HG03520 (cell line): Measurements from ENCODE around the gene GABARAPL1.
"Not testable (repeated sequence)": the region's sequence is repeated elsewhere in the genome, so short reads cannot be mapped to it uniquely, and the experiment has no call there.

Experiments
- ATAC-seq: cut with Tn5 transposase; IDR thresholded peaks from one replicate; pipeline ENCODE4 v1.9.1; 2021; ENCODE audit warnings: mild to moderate bottlenecking, moderate library complexity; ENCODE audit not compliant: unreplicated experiment

Gene GABARAPL1

DNA sequence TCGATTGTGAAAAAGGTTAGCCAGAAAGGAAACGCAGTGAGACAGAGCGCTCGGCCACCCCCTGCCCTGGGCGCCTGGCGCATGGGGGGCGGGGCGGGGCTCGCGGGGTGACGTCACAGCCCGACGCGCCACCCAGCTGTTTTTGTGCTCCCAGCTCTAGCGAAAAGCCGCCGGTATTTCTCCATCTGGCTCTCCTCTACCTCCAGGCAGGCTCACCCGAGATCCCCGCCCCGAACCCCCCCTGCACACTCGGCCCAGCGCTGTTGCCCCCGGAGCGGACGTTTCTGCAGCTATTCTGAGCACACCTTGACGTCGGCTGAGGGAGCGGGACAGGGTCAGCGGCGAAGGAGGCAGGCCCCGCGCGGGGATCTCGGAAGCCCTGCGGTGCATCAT, at the start of gene GABARAPL1:
TSS of gene GABARAPL1 (plus strand) at position 139 of the 393 bp plus-strand sequence. CDS start at position 392, 253 bp downstream.
- peak; percentile 70 for ATAC-seq

DNA sequence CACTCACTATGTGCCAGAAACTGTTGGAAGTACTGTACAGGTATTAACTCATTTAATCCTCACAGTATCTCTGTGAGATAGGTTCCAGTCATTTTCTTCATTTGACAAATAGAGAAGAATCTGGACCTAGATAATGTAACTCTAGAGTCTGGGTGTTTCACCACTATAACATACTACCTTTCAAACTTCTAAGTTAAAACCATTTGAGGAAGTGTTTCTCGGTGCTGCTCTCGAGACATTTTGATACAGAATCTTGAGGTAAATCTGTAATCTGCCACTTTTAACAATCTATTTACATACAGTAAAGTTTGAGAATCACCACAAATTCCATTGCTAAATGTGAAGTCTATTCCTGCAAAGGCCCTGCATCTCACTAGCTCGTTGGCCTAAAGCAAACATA, 49.6 kb upstream of the GABARAPL1 start:
- ATAC-seq, result no peak

DNA sequence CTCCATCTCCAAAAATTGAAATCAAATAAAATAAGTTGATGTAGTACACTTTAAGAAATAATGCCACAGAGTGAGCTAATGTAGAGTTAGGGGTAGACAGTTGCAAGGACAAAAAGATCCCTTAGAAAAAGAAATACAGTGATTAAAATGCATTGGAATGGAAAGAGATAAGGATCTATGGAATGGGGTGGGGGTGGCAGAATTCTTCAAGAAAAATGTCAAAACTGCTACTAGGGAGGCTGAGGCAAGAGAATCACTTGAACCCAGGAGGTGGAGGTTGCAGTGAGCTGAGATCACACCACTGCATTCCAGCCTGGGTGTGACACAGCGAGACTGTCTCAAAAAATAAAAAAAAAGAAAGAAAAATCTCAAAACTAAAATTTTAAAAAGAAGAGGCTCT, 47.3 kb upstream of the GABARAPL1 start:
- ATAC-seq, result no peak

DNA sequence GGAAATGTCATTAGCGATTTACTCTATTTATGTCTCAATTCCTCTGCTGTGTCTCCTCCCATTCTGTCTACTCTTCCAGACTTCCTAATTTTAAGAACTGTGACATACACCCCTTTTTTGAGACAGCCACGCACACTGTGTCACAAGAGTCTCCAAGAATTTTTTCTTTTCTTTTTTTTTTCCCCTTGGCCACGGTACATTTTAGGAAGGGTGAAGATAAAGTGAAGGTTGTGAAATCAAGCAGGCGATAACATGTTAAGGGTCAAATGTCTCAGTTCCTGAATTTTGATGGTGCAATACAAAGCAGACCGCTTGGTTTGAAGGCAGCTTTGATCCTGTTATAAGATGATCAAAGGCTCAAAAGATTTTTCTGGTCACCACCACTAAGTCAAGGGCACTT, 45.1 kb upstream of the GABARAPL1 start:
- ATAC-seq, result no peak

DNA sequence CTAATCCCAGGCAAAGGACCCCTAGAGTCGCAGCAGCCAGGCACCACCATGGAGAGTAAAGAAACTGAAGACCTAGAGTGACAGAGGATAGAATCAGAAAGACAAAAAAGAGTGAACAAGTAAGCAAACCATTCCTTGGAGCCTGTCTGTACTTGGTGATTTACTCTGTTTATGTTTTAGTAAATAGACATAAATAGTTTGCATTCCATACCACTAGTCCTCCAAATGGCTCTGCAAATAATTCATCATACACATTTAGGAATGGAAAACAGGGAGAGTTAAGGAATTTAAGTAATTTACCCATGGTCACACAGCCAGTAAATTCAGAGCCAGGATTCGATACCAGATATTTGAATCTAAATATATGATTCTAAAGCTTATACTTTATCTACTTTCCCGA, 43.6 kb upstream of the GABARAPL1 start:
- no peak for ATAC-seq

DNA sequence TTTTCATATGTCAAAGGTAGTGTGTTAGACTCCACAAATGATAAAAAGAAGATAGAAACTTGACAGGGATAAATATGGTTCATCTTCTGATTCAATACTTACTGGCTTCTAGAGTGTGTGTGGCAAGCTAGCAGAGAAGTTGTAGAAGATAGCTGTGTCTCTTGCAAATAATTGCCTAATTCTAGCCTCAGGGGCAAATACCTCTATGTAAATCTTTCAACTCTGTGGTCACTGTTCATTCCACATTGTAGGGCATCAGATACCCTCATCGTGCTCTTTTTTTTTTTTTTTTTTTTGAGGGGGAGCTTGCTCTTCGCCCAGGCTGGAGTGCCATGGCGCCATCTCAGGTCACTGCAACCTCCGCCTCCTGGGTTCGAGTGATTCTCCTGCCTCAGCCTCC, 42.5 kb upstream of the GABARAPL1 start:
- no peak for ATAC-seq

DNA sequence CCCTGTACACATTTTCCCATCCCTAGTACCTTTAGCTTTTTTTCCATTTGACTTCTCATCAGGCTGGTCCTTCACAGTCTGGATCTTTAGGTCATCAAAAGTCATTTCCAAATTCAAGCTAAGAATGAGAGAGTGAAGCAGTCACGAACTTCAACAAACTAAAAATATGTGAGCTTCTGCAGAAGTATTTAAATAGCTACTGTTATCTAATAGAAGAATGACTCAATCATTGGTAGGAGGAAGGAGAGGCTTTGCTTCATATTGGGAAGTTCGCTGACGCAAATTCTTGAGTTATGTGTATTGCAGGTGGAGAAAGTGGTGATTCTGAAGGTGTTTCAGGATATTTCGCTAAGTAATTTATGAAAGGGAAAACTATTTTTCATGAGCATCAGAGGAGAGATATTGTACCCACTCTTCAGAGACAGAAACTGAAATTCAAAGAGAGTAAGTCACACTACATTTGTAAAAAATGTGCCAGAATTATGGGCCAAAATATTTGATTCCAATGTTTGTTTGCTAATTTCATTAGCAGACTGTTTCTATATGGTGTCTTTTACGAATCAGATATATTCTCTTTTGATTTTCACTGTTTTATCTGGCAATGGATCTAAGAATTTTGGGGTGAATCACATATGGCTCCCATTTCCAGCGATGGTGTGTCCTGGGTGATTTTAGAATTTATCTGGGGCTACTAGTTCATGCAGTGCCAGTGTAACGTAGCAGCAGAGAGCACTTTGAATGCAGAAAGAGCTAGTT, 40.5 kb upstream of the GABARAPL1 start, which contains the start of gene OLR1:
TSS of gene OLR1 (minus strand) at position 160 of the 756 bp plus-strand sequence. CDS start at position 105, 55 bp downstream.
- no peak for ATAC-seq

DNA sequence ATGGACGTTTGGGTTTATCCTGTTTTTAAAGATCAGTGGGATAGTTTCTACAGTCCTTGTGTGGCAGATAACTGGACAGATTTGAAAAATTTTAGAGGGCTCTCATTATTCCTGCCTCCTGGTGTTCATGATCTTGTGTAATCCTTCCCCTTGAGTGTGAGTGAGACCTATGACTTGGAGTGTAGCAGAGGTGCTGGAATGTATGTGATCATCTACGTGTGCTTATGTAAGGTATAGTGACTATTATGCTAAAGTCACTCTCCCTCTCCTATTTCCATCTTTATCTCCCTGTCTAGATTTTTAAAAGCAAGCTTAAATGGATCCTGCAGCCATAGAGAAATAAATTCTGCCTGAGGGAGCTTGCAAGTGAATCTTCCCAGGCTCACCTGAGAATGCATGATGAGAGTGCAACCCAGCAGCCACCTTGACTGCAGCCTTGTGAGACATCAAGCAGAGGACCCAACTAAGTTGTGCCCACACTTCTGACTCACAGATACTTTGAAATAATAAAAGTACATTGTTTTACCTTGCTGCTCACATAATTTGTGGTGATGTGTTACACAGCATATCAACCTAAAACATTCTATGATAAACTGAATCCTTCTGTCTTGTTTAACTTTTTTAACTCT, 37.6 kb upstream of the GABARAPL1 start:
- no peak for ATAC-seq

DNA sequence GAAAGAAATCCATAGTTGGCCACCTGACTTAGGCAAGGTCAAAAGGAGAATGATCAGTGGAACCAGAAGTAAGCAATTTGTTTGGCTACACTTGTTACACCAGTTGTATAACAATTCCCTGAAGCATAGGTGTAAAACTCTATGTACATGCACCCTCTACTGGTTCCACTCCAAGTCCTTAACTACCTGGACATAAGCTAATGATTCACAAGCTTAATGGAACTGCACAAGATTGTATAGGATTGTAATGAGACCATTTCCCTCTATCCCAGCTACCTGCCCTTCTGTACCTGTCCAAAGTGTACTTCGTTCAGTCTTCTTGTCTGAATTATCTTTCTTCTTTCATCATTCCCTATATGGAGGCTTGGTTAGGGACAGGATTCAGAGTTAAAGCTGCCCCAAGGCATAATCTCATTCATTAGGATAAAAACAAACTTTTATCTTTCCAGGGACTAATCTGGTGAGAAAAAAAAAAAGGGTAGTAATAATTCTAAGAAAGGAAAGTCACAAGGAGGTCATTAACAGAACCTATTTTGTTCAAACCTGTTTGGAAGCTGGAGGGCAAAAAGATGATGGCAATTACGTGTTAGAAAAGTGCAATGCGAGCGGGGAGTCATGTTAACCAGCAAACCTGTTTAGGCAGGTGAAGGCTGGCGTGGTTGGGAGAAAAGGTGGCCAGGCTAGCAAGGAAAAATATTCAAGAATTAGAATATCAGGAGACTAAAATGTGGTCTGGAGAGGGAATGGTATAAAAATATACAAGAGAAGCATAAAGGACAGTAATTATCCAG, 36.6 kb upstream of the GABARAPL1 start:
- ATAC-seq, result no peak

DNA sequence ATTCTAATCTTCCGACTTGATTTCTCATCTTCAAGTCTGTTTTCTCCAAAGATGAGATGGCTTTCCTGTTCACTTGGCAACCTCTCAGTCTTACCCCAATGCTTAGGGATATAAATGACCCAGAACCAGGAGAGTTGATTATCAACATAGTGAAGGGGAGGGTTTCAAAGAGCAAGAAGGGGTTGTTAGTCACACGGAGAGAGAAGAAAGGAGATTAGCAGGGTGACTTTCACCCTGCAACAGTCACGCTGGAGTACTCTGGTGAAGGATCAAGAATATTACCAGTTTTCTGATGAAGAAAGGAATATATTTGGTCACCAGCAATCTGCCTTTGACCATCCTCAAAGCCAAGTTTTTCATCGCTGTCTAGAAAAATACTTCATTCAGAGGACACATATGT, 33.9 kb upstream of the GABARAPL1 start, which contains the start of gene TMEM52B:
TSS of gene TMEM52B (plus strand) at position 212 of the 400 bp plus-strand sequence. CDS start 543 bp downstream, outside the sequence.
- no peak for ATAC-seq

DNA sequence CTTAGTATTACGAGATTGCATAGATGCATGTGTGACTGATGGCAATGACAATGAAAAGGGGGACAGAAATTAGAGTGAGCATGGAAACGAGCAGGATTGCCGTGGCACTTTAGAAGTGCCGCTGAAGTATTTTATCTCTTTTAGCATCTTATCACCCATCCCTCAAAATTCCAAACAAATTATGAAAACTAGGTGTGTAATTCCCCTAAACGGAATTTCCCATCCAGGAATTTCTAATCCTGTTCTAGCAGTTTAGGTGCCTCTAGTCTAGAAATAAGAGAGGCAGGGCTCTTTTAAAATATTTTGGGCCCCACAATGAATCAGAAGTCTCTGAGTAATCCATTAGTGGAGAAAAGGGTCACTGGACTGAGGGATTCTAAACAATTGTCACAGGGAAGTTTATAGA, 32.9 kb upstream of the GABARAPL1 start:
- ATAC-seq, result no peak

DNA sequence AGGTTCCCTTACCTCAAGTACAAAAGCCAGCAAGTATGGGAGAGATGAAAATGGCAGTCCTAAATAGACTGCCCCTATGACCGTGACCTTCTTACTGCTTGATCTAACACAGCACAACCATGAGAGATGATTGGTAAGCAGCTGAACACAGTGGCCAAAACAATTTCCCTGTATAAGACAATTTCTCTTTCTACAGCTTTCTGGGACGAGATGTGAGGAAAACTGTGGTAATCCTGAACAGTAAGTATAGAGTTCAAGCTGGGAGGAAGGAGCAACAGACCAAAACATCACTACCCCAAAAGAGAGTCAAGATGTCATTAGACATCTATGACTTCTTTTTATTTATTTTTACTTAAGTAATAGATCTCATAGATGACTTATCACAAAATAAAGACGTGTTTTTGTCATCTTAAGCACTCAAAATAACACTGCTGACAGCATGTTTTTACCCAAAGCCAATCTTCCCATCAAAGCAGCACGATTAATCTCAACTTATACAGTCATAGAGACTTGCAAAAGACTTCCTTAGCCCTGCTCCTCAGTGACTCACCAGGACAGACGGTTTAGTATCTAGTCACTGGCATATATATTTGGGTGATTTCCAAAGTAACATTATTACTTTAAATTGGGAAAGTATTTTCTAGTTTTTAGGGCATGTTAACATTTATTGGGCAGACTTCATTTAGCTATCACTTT, 30.2 kb upstream of the GABARAPL1 start:
- ATAC-seq, result no peak

DNA sequence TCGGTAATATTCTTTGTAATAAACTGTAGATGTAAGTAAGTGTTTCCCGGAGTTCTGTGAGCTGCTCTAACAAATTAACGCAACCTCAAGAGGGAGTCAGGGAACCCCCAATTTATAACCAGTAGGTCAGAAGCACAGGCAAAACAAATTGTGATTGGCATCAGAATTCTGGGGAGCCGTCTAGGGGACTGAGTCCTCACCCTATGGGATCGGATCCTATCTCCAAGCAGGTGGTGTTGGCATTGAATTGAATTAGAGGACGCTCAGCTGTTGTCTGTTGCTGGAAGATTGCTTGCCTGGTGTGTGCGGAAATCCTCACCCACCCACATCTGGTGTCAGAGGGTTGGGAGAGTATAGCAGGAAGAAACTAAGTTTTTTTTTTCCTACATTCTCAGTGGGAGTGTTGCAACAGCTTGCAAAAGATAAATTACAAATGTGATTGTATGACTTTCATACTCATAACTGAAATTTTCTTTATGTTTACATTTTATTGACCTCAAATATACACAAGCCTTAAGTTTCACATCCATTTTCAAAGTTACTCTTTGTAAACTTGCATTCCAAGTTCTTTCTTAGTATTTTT, 28.3 kb upstream of the GABARAPL1 start:
- no peak for ATAC-seq

DNA sequence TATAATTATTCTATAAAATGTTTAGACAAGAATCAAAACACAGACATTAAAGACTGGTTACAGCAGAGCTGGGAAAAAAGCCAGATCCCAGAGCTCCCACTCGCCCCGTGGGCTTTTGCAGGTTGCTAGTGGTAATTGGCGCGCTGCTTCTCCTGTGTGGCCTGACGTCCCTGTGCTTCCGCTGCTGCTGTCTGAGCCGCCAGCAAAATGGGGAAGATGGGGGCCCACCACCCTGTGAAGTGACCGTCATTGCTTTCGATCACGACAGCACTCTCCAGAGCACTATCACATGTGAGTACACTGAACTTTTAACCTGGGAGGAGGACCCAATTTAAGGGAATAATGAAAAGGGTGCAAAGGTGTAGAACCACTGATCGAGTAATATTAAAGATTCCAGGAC, 26.4 kb upstream of the GABARAPL1 start:
- ATAC-seq, result no peak

DNA sequence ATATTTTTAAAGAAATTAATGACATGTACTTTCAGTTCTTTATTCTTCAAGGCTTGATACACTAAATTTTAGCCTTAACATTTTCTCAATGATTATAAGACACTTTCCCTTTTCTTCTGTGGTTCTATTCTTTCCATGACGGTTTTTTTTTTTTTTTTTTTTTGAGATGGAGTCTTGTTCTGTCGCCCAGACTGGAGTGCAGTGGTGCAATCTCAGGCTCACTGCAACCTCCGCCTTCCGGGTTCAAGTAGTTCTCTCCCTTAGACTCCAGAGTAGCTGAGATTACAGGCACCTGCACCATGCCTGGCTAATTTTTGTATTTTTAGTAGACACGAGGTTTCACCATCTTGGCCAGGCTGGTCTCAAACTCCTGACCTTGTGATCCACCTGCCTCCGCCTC, 25.7 kb upstream of the GABARAPL1 start:
- ATAC-seq, result not testable (repeated sequence)

DNA sequence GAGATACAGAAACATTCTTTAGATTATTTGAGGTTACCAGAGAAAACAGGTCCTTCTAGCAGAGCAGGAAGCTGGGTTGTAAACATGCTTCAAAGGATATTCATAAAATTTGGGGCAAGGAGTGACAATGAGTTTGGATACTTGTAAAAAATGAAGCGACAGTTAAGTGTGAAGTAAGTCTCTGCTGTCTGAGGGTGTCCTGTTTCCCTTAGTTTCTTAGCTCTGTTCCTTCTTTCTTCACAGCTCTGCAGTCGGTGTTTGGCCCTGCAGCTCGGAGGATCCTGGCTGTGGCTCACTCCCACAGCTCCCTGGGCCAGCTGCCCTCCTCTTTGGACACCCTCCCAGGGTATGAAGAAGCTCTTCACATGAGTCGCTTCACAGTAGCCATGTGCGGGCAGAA, 23.0 kb upstream of the GABARAPL1 start:
- ATAC-seq, result no peak

DNA sequence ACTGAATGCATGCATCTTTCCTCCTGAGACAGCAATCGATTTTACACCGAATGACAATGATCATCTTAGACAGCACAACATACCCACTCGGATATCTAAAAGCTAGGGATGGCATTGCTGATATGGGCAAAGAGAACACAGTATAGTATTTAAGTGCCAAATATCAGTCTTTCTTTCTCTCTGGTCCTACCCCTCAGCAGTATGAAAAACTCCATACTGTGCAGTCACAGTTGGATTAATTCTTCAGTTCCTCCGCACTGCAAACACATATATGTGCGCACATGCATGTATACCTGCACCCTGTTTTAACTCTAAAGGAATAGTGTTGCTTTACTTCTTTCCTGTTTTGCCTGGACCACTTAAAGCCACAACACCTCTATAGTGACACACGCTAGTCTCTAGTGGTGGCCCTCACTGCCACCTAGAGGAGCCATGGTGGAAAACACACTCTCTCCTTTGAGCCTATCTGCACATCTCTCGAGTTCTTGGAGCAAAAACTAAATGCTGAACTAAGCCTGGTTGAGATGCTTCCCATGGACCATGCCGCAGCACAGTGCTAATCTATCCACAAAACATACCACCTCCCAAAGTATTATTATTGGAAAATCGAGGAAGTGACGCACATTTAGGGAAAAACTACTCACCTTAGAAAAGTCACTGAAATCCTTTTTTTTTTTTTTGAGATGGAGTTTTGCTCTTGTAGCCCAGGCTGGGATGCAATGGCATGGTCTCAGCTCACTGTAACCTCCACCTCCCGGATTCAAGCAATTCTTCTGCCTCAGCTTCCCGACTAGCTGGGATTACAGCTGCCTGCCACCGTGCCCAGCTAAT, 21.9 kb upstream of the GABARAPL1 start:
- peak; percentile 91 for ATAC-seq

DNA sequence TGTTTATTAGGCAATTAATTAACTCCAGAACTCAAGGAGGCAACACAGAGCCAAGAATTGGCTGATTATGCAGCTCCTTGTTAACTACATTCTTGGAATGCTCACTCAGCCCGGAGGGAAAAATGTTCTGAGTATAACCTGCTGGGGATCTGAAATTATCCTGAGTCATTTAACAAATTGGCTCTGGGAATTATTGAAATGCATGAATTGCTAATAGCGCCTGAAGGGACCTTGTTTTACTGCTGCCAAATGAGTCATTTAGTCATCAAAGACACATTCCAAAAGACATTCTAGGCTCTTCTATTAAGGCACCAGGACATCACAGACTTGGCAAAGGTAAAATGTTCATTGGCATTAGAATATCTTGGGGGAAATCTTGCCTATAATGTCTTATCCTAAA, 20.8 kb upstream of the GABARAPL1 start:
- no peak for ATAC-seq

DNA sequence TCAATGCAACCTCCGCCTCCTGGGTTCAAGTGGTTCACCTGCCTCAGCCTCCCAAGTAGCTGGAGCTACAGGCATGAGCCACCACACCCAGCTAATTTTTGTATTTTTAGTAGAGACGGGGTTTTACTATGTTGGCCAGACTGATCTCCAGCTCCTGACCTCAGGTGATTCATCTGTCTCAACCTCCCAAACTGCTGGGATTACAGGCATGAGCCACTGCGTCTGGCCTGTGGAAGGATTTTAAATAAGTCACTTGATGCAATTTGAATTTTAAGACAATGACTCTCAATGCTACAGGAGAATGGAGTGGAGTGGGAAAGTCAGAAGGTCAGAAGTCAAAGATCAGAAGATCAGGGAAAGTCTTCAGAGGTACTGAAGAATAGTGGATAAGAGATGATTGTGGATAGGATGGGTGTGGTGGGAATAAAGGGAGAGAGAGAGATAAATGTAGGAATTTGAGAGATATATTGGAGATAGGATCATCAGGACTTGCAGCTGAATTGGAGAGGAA, 18.5 kb upstream of the GABARAPL1 start:
- ATAC-seq, result no peak
